ENCODE data around the gene RMDN2.
"Not testable (repeated sequence)": the region's sequence is repeated elsewhere in the genome, so short reads cannot be mapped to it uniquely, and the experiment has no call there.

Gene RMDN2

DNA sequence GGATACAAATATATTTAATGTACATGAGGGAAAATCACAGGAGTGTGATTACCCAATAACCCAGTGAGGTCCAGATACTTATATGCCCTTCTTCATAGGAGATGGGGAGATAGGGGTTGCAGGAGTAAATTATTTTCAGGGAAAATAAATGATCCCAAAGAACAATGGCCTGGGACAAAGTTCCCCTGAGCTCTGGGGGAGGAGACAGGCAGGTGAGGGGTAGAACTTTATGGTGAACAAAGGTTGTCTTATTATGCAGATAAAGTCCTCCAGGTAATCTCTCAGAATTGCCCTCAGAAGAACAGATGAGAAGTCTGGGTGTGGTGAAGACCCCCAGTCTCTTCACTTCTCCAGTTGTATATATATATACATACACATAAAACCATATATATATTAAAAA lies 22.1 kb upstream of the RMDN2 start:
- no peak for DNase-seq

DNA sequence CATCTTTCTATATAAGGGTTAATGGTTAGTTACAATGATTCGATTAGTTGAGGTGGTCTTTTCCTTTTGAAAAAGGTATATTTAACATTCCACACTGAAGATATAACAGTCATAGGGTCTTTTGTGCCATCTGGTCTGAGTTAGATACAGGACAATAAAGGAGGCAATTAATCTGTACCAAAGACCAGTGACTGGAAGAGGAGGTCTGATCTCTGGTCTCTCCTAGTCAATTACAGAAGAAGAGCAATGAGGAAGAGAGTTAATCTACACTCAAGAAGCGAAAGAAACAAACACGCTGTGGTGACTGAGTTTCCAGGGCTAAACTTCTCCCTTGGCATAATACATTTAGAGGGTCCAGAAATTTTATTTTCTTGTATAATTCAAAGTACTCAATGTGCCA lies 20.7 kb upstream of the RMDN2 start:
- no peak for DNase-seq

DNA sequence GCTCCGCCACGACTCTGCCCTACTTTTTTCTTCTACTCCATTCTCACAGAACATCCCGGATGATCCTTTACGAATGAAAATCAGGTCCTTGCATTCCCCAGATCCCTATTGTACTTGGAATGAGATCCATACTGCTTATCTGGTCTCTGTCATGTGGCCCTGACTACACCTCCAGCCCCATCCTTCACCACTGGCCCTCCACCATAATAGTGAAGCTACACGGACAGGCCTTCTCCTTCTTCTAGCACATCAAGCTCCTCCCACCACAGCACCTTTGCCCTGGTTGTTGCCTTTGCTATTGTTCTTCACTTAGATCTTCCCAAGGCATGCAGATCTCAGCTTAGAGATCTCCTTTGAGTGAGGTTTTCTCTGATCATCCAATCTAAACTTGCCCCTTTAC lies 20.1 kb upstream of the RMDN2 start:
- no peak for DNase-seq

DNA sequence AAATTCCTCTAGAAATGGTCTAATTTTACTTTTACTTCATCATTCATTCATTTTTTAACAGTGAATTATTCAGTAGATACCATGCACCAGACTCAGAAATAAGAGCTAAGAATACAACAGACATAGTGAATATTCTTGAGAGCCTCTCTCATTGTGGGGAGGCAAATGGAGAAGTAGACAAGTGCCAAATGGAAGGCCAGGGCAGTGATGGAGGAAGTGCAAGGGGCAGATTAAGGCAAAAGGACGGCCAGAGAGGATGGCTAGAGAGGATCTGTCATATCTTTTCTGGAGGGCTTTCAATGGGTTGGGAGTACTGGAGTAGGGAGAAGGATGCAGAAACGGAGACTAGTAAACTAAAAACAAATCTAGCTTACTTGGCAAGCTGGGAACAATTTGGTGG lies 19.0 kb upstream of the RMDN2 start:
- DNase-seq, result no peak

DNA sequence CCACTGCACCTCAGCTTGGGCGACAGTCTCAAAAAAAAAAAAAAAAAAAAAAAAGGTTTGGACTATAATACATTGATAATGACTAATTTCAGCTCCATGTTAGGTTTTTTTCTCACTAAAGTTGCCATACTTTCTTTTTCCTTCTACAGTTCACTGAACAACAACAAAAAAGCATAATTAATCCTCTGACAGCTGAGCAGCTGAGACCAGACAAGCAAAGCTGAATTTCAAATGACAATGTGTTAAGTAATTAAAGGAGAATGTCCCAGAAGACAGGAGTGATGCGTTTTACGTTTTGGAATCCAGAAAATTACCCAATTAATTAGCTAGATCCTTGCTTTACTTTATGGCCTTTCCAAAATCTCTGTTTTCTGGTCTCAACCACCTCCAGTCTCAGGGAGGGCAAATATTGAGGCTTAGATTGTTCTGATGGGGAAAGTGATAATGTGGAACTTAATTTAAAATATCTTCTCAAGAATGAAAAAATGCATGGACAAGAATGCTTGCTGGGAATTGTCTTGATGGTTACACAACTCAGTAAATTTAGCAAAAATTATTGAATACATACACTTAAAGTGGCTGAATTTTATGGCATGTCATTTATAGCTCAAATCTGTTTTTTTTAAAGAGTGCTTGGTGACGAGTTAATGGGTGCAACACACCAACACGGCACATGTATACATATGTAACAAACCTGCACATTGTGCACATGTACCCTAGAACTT lies 17.4 kb upstream of the RMDN2 start:
- no peak for DNase-seq

DNA sequence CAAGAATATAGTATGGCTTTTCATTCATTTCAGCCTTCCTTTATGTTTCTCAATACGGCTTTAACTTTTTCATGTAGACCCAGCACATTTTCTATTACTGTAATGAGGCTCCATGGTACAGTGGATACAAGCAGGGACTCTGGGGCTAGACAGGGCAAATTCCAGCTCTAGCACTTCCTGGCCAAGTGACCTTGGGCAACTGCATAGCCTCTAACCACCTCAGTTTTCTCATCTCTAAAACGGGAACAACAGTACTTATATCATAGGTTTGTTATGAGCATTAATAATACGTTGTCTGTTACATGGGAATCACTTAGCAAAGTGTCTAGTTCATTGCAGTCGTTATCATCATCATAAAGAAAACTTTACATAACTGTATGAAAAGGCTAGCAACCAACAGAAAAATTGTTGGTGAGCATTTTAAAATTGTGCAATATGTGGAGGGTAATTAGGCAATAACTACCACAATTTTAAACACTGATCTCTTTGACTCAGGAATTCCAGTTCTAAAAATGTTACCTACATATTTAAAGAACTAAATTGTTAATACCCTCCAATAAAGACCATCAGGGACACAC lies 13.7 kb upstream of the RMDN2 start:
- DNase-seq, result no peak

DNA sequence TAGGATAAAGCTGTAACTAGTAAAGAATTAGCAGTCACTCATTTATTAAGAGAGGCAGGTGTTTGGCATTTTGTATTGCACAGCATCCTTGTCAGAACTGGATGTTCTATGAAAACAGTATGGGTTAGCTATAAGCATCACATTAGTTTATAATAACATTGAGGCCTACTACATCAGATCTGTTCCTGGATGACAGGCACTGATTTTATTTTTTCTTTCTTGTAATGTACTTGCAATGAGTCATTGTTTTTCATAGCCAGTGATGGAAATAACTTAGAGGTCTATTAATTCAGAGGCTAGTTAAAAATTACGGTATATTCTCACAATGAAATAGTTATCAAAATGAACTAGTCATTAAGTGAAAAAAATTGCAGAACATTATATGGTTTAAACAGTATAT lies 13.0 kb upstream of the RMDN2 start:
- DNase-seq, result no peak

DNA sequence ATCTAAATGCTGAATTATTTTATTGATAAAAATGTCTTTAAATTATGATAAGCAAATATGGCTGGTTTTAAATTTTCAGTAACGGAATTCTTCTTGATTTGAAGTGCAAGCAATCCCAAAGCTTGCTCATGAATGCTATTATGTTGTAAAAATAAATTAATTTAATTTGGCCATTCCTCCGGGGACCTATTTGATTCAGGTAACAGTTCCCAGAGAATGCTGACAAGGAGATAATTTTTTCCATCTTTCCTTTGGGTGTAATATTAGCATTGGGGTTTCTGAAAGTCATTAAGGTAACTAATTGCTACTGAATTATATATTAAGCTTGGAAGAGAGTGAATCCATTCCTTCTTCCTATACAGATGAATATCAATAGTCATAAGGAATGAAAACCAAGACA lies 12.5 kb upstream of the RMDN2 start:
- DNase-seq, result no peak

DNA sequence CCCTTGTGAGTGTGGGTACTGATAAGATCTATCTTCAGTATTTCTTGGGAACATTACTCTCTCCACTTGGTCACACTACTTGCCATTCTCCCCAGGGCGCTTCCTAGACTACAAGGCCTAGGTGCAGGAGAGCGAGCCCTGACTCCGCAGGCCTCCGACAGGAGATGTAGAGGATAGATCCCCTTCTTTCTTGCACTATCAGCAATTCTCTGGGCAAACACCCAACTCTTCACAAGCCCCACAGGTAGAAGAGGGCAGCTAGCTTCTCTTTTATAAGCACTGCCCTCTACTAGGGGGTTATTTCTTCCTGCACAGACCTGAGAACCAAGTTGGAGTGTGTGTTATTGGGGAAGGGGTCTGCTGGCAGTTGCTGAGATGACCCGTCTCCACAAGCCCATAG lies 10.7 kb upstream of the RMDN2 start:
- no peak for DNase-seq

DNA sequence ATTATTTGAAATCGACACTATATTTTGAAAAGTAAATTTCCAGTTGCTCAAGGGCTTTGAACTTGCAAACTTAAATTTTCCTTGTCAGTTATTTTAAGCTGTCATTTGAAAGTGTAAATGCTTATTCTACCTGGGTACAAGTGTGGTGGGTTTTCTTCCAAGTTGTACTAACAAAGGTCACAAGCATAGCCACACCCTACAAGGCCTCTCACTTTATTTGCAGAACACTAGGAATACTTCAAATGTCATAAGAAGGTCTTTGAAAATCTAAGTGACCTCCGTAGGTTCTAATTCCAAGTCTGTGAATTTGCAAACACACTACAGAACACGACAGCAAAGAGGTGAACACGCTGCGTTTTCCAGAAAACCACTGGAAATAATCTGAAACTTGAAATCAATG lies 9.3 kb upstream of the RMDN2 start:
- DNase-seq, result no peak

DNA sequence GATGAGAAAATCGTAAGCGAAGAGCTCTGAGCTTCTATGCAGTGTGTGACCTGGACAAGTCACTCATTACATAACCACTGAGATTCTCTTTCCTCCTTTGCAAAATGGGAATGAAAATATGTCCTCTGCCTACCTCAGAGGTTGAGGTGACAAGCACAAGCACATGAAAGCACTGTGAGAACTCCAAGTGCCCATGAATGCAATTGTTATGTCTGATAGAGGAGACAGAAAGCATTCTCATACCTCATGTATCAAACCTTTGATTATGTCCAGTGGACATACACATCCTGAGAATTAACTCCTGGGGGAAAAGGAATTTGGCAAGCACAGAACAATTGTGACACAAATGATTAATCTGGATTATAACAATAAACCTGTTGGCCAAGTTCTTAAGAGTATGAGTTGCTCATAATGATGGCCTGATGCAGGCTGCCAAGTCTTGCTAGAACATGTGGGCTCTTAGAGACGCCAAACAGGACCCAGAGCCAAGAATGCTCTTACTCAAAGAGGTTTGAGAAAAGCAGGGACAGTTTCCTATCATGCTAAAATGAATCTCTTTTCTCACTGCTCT lies 8.5 kb upstream of the RMDN2 start:
- no peak for DNase-seq

DNA sequence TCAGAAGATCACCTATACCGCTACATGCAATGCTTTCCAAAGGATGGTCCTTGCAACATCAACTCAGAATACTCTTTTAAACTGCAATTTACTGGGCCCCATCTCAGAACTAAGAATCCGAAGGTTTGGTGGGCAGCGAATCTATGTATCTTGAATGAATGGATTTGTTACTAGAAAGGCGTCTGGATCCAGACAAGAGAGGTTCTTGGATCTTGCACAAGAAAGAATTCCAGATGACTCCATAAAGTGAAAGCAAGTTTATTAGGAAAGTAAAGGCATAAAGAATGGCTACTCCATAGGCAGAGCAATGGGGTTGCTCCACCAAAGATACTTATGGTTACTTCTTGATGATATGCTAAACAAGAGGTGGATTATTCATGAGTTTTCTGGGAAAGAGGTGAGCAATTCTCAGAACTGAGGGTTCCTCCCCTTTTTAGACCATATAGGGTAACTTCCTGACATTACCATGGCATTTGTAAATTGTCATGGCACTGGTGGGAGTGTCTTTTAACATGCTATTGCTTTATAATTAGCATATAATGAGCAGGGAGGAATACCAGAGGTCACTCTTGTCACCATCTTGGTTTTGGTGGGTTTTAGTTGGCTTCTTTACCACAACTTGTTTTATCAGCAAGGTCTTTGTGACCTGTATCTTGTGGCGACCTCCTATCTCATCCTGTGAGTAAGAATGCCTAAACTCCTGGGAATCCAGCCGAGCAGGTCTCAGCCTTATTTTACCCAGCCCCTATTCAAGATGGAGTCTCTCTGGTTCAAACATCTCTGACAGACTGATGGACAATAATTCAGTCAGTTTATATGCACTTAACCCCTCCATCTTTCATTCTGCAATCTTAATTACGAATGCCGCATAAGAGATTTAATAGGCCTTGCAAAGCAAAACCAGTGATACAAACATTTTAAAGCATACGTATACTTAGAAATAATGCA lies 7.5 kb upstream of the RMDN2 start:
- no peak for DNase-seq

DNA sequence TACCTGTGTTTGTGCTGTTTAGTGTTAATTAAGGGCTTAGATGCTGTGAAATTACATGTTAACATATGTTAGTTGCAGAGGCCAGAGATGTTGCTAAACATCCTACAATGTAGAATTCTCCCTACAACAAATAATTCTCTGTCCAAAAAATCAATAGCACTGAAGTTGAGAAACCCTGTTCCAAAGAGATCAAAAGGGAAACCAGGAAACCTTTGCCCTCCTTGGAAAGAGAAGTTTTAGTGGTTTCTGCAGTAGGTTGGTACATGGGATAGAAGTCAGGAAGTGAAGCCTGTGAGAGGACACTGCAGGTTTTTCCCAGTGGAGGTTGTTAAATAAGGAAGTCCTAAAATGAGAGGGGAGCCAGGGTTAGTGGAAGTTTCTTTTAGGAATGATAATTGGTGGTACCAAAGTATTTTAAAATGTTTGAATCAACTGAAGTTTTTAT lies 6.3 kb upstream of the RMDN2 start:
- DNase-seq, result no peak

DNA sequence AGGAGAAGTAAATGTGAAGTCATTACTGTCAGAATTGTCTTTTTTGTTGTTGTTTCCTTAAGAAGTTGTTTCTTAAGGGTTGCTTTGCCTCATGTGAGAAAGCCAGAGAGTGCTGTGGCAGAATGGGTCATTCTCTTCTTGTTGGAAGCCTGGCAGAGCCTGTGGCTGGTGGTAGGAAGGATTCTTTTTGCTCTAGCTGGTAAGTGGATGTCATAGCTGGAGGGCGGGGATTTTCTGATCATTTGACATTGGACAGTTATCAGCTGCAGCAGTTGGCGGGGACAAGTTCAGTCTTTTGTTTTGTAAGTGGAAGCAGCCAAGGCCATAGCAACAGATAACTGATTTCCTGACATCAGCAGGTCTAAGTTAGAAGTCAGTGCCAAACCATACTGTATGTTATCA lies 5.5 kb upstream of the RMDN2 start:
- no peak for DNase-seq

DNA sequence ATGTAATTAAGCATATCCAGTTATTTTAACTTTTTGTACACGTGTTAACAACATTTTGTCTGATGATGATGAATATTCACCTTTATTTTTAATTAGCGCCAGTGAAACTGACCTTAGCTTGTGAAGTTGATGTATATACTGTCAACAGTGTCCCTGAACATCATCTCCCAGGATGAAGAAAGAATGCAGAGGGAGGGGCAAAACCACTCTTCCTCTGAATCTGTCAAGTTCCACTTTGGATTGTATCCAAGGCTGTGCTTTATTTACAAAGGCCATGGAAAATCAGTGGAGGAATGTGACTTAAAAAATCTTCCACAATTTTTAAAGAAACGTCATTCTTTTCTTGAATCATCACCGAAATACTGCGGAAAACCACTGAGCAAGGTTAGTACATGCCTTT lies 4.5 kb upstream of the RMDN2 start:
- DNase-seq, result no peak

DNA sequence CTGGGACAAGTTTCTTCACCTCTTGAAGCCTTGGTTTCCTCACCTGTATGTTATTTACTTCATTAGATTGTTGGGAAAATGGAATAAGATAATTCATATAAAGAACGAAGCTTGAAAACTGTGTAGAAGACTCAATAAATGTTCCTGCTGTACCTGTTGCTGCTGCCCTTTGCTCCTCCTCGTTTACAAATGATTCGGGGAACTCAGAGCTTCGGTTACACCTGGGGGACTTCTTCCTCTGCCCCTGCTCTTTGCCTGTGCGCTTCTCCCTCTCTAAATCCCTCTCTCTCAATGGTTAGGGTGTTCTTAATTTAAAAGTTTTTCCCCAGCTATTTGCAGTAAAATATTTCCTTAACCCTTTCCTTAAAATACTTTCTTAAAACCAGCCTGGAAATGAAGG lies 3.3 kb upstream of the RMDN2 start:
- DNase-seq, result no peak

DNA sequence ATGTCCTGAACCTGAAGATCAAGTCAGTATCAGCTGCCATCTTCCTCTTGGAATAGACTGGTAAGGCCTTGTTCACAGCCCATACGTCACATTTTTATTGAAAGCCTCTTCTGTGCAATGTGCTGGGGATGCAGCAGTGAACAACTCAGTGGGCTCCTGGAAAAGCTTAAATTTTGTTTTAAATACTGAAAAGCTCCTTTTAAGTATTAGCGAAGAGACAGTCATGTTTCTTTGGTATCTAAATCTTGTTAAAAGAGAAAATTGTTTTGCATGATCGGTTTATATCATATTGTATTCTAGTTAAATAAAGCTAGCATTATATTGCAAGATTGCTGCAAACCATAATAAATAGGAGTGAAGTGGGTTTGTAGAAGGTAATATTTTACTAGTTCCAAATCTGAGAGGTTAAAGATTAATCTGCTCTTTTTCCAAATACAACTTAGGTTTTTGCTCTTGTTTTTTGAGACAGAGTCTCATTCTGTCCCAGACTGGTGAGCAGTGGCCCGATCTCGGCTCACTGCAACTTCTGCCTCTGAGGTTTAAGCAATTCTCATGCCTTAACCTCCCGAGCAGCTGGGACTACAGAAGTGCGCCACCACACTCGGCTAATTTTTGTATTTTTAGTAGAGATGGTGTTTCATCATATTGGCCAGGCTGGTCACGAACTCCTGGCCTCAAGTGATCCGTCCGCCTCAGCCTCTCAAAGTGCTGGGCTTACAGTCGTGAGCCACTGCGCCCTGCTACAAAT lies 1.6 kb upstream of the RMDN2 start:
- no peak for DNase-seq

DNA sequence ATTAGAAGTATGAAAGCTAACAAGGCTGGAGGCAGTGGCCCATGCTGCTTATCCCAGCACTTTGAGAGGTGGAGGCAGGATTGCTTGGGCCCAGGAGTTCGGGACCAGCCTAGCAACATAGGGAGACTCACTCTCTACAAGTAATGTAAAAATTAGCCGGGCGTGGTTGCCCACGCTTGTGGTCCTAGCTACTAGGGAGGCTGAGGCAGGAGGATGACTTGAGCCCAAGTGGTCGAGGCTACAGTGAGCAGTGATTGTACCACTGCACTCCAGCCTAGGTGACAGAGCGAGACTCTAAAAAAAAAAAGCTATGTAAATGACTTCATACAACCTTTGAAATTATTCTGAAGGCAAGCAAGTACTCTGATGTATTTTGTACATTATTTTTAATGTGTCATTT lies 1.5 kb downstream of the RMDN2 start:
- DNase-seq, result no peak

DNA sequence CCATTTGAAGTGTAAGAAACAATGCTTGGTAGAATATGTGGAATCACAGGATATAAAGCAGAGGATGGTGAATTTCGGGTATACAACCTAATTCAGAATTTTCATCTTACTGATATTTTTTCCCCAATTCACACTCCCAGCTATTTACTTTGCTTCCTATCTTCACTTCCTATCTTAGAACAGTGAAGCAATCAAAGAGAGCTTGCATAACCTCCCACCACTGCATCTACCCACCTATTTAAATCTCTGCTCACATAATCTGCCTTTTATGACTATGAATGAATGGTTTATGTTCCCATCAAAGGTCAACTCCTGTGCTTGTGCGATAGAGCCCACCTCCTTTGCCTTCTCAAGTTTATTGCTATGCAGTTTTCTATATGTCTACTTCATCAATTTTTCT lies 3.3 kb downstream of the RMDN2 start:
- no peak for DNase-seq

DNA sequence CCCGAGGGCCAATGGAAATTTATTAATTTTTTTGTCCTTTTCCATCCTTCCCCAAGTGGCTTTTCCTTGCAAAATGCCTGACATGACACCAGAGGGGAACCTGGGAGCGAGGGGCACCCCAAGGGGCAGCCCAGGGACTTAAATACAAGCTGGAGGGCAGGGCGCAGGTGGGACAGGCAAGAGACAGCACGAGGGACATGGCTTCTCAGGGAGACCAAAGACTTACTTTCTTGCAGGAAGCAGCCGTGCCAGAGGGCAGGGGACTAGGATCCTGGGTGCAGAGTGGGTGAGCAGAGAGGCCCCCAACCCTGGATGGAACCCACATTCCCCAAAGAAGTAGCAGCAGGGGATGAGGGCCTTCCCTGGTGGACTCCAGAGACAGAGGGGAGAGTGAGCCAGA lies 5.3 kb downstream of the RMDN2 start:
- DNase-seq, result not testable (repeated sequence)

DNA sequence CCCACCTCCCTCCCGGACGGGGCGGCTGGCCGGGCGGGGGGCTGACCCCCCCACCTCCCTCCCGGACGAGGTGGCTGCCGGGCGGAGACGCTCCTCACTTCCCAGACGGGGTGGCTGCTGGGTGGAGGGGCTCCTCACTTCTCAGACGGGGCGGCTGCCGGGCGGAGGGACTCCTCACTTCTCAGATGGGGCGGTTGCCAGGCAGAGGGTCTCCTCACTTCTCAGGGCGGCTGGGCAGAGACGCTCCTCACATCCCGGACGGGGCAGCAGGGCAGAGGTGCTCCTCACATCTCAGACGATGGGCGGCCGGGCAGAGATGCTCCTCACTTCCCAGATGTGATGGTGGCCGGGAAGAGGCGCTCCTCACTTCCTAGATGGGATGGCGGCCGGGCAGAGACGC lies 7.8 kb downstream of the RMDN2 start:
- DNase-seq, result not testable (repeated sequence)

DNA sequence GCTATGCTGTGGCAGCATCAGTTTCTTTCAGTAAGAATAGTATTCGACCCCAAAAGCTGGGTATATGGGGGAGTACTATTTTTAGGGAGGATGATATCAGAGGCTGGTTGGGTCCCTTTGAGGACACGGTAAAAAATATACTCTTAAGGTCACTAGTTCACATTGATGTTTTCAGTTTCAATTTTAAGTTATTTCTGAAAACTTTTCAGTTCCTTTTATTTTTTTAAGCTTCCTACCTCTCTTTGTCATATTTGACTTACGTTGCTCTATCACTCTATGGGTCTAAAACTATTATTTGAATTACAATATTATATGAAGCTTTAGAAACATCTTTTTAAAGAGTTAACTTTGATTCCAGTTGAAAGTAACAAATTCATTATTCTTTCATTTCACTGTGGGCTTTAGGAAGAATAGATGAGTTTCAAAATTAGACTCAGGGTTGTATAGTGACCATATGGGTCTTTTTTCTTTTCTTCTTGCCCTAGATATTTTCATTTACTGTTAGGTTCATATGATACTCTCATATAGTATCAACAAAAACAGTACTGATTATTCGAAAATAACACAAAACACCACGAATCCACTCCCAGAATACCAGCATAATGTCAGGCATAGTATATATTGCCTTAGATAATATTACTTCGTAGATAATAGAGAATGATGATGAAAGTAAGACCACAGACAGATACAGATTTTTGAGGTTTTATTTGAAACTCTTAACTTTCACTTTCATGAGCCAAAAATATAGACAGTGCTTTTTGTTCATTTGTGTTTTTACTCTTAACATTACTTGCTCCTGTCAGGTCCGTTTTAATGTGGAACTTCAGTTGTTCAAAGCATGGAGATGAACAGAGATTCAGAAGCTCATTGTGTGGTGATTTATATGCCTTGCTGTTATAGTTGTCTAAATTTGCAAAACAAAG lies 9.8 kb downstream of the RMDN2 start:
- DNase-seq, result no peak
